ENCODE data around the gene EPHA3.

GRCh38 chr3:89262309-89262929 is 155.0 kb downstream of the EPHA3 start:
- TF ChIP-seq SMC3 (IDR thresholded peaks at IDR 0.05; ENCODE audit: low read depth, low read length) (no peak), POLR2A (IDR thresholded peaks at IDR 0.05; ENCODE audit: low read depth, low read length) (no peak), ELK1 (IDR thresholded peaks at IDR 0.05; ENCODE audit: borderline replicate concordance, low read depth, low read length) (no peak), USF2 (IDR thresholded peaks at IDR 0.05; ENCODE audit: low read depth, low read length) (no peak), CHD1 (IDR thresholded peaks at IDR 0.05; ENCODE audit: low read depth, low read length) (no peak), CTCF (conservative IDR thresholded peaks at IDR 0.05; ENCODE audit: low read depth, low read length) (no peak), RAD21 (IDR thresholded peaks at IDR 0.05; ENCODE audit: low read length) (no peak), RFX5 (IDR thresholded peaks at IDR 0.05; ENCODE audit: low read depth, low read length) (no peak), MAFK (IDR thresholded peaks at IDR 0.05; ENCODE audit: low read depth, low read length) (no peak)
